H1 (cell line): ENCODE measurements around the gene ITPR1. TPM values are rescaled to one million over a fixed set of nuclear protein-coding genes. Genes with fewer than 3 reads are reported as not detected.

Source experiments
- CTCF ChIA-PET: fragments of 300-600 bp; sonication (Branson Sonifier 250); formaldehyde crosslinking; loops from one replicate; lab custom pipeline; 2021; ENCODE audit not compliant: partially characterized antibody; lab: Charles Lee
- POLR2A ChIA-PET: fragments of 300-600 bp; sonication (Branson Sonifier 250); formaldehyde crosslinking; loops from one replicate; lab custom pipeline; 2021; ENCODE audit warnings: inconsistent platforms; ENCODE audit not compliant: partially characterized antibody; lab: Charles Lee
- DNase-seq, 2 experiments: peaks; one replicate each; pipeline versions ENCODE4 v3.0.0 to v3.0.0-alpha.2; 2010 to 2022; ENCODE audit warnings: low spot score in 2 of 2, low read depth in 1 of 2, mixed read lengths in 1 of 2
- FAIRE-seq: peaks from 2 replicates; lab custom pipeline; 2011; peaks lifted over from hg19 to GRCh38; lab: Jason Lieb, UNC
- H2AFZ ChIP-seq: 2 replicates; pipeline ENCODE4 v1.8.1; 2012; ENCODE audit warnings: low read length, inconsistent platforms
- H2AK5ac ChIP-seq: 2 replicates; pipeline ENCODE4 v1.6.1; 2013; ENCODE audit warnings: low read depth, low read length
- H2BK120ac ChIP-seq: replicated peaks from 2 replicates; pipeline ENCODE3; 2013; ENCODE audit warnings: low read depth, low read length, inconsistent platforms
- H2BK12ac ChIP-seq: 2 replicates; pipeline ENCODE4 v1.6.1; 2013; ENCODE audit warnings: low read depth, low read length
- H2BK15ac ChIP-seq: 2 replicates; pipeline ENCODE4 v1.6.1; 2013; ENCODE audit warnings: low read length
- H2BK20ac ChIP-seq: 2 replicates; pipeline ENCODE4 v1.6.1; 2013; ENCODE audit warnings: low read length
- H2BK5ac ChIP-seq: 2 replicates; pipeline ENCODE4 v1.6.1; 2013; ENCODE audit warnings: low read depth, low read length
- H3K14ac ChIP-seq: 2 replicates; pipeline ENCODE4 v1.6.1; 2013; ENCODE audit warnings: inconsistent platforms; ENCODE audit not compliant: insufficient read length
- H3K18ac ChIP-seq: 2 replicates; pipeline ENCODE4 v1.6.1; 2013; ENCODE audit warnings: low read length; ENCODE audit errors: extremely low read depth
- H3K23ac ChIP-seq: 2 replicates; pipeline ENCODE4 v1.6.1; 2013; ENCODE audit warnings: inconsistent platforms; ENCODE audit not compliant: insufficient read length
- H3K23me2 ChIP-seq: 2 replicates; pipeline ENCODE4 v1.6.1; 2013; ENCODE audit warnings: low read depth, low read length
- H3K27ac ChIP-seq: 2 replicates; pipeline ENCODE4 v1.6.1; 2011; ENCODE audit warnings: low read depth, low read length, inconsistent platforms
- H3K27me3 ChIP-seq, 4 experiments: replicated peaks in 1 of 4; 1 replicate in 1 of 4; 2 replicates in 3 of 4; pipeline versions ENCODE4 v1.6.1 to v1.8.1; 2011 to 2013; ENCODE audit warnings: low read length in 3 of 4, mild to moderate bottlenecking in 3 of 4, inconsistent platforms in 2 of 4, mixed read lengths in 2 of 4, moderate library complexity in 1 of 4; ENCODE audit not compliant: control insufficient read depth in 3 of 4, insufficient read depth in 3 of 4; ENCODE audit errors: extremely low read depth in 1 of 4
- H3K36me3 ChIP-seq, 4 experiments: 2 replicates each; pipeline versions ENCODE4 v1.6.1 to v1.8.1; 2011 to 2013; ENCODE audit warnings: mild to moderate bottlenecking in 4 of 4, low read length in 3 of 4, moderate library complexity in 2 of 4, control low read depth in 1 of 4, inconsistent platforms in 1 of 4; ENCODE audit not compliant: insufficient read depth in 4 of 4, control insufficient read depth in 2 of 4
- H3K4ac ChIP-seq: replicated peaks from 2 replicates; pipeline ENCODE3; 2013; ENCODE audit warnings: low read length, low read depth, mixed read lengths, inconsistent platforms; ENCODE audit not compliant: insufficient read length
- H3K4me1 ChIP-seq, 4 experiments: replicated peaks in 1 of 4; 1 replicate in 1 of 4; 2 replicates in 3 of 4; pipeline versions ENCODE4 v1.6.1 to v1.8.1; 2011 to 2013; ENCODE audit warnings: low read length in 3 of 4, inconsistent platforms in 2 of 4, mixed read lengths in 1 of 4; ENCODE audit not compliant: insufficient read depth in 4 of 4, control insufficient read depth in 3 of 4
- H3K4me2 ChIP-seq, 2 experiments: 2 replicates each; pipeline versions ENCODE4 v1.6.1 to v1.8.1; 2011 to 2013; ENCODE audit warnings: low read depth in 2 of 2, low read length in 2 of 2, control low read depth in 1 of 2, inconsistent platforms in 1 of 2, mild to moderate bottlenecking in 1 of 2; ENCODE audit not compliant: insufficient read depth in 1 of 2
- H3K4me3 ChIP-seq, 4 experiments: fragments of 200-600, 300-600 bp in 1 of 4; sonication (generic), shearing (Covaris generic), sonication (Bioruptor Twin) in 1 of 4; 2 replicates each; pipeline versions ENCODE4 v1.5.1 to v1.8.1; 2011 to 2016; ENCODE audit warnings: low read length in 4 of 4, low read depth in 3 of 4, control low read depth in 2 of 4, inconsistent platforms in 2 of 4, mild to moderate bottlenecking in 2 of 4, mixed read lengths in 1 of 4, moderate library complexity in 1 of 4; ENCODE audit not compliant: insufficient read depth in 2 of 4; ENCODE audit errors: extremely low read depth in 1 of 4
- H3K56ac ChIP-seq: replicated peaks from 2 replicates; pipeline ENCODE3; 2013; ENCODE audit warnings: low read depth, mild to moderate bottlenecking, mixed read lengths, low read length, inconsistent platforms; ENCODE audit not compliant: insufficient read length
- H3K79me1 ChIP-seq: 2 replicates; pipeline ENCODE4 v1.6.1; 2013; ENCODE audit warnings: low read depth, low read length, control low read depth
- H3K79me2 ChIP-seq, 2 experiments: 2 replicates each; pipeline versions ENCODE4 v1.6.1 to v1.8.1; 2012 to 2013; ENCODE audit warnings: low read length in 2 of 2, mild to moderate bottlenecking in 2 of 2, inconsistent platforms in 1 of 2; ENCODE audit not compliant: insufficient read depth in 2 of 2, control insufficient read depth in 1 of 2
- H3K9ac ChIP-seq, 4 experiments: replicated peaks in 1 of 4; 1 replicate in 1 of 4; 2 replicates in 3 of 4; pipeline versions ENCODE4 v1.6.1 to v1.8.1; 2011 to 2013; ENCODE audit warnings: low read depth in 3 of 4, low read length in 3 of 4, control low read depth in 2 of 4, mild to moderate bottlenecking in 2 of 4, moderate library complexity in 2 of 4, inconsistent platforms in 1 of 4; ENCODE audit errors: extremely low read depth in 1 of 4
- H3K9me3 ChIP-seq, 2 experiments: 2 replicates each; pipeline versions ENCODE4 v1.6.1 to v1.8.1; 2012 to 2013; ENCODE audit warnings: mild to moderate bottlenecking in 2 of 2, moderate library complexity in 2 of 2, control low read depth in 1 of 2, inconsistent platforms in 1 of 2, low read depth in 1 of 2, low read length in 1 of 2, mixed read lengths in 1 of 2; ENCODE audit not compliant: insufficient read depth in 2 of 2
- H4K20me1 ChIP-seq, 2 experiments: replicated peaks in 1 of 2; 2 replicates each; pipeline versions ENCODE3 to v1.8.1; 2011 to 2013; ENCODE audit warnings: inconsistent platforms in 2 of 2, low read length in 2 of 2, mild to moderate bottlenecking in 1 of 2; ENCODE audit not compliant: insufficient read depth in 2 of 2, control insufficient read depth in 1 of 2
- H4K5ac ChIP-seq: 2 replicates; pipeline ENCODE4 v1.6.1; 2013; ENCODE audit warnings: low read length, low read depth, mixed read lengths, inconsistent platforms; ENCODE audit not compliant: insufficient read length
- H4K8ac ChIP-seq: 2 replicates; pipeline ENCODE4 v1.8.0; 2013; ENCODE audit warnings: mild to moderate bottlenecking, moderate library complexity, low read length, inconsistent platforms; ENCODE audit not compliant: insufficient read depth; ENCODE audit errors: extremely low read depth
- H4K91ac ChIP-seq: replicated peaks from 2 replicates; pipeline ENCODE3; 2013; ENCODE audit warnings: low read length, mixed read lengths, inconsistent platforms; ENCODE audit not compliant: insufficient read length
- RAD21 ChIP-seq, 2 experiments: IDR thresholded peaks in 1 of 2; conservative IDR thresholded peaks in 1 of 2; 2 replicates each; pipeline ENCODE4 v1.6.1; 2011; ENCODE audit warnings: low read depth in 2 of 2, low read length in 2 of 2, improper control_type of control experiment in 1 of 2, inconsistent platforms in 1 of 2, mild to moderate bottlenecking in 1 of 2, moderate library complexity in 1 of 2
- WGBS, 2 experiments: shearing (Covaris generic) in 1 of 2; methylation state at CpG; one replicate each; pipeline versions ENCODE4 v1.1.6 to v1.1.7; 2013 to 2015; ENCODE audit warnings: low lambda C conversion rate in 2 of 2, mixed read lengths in 2 of 2, inconsistent platforms in 1 of 2, low coverage in 1 of 2, missing lambda C conversion rate in 1 of 2; ENCODE audit not compliant: insufficient replicate concordance in 2 of 2, insufficient coverage in 1 of 2, insufficient read length in 1 of 2; ENCODE audit errors: extremely low coverage in 1 of 2, missing lambda C conversion rate in 1 of 2; 5-methylcytosine and 5-hydroxymethylcytosine counted together
- polyA plus RNA-seq, 7 experiments: library from polyadenylated mRNA; depleted of rRNA in 3 of 7; stranded (reverse) in 5 of 7; unstranded in 2 of 7; fragments of >200 nt in 5 of 7; fragments of 200-250 nt in 2 of 7; gene quantifications; 1 replicate in 5 of 7; 2 replicates in 1 of 7; 4 replicates in 1 of 7; pipeline versions ENCODE4 v1.2.1 to v1.2.3, GENCODE V29; 2011 to 2013; ENCODE audit warnings: missing spikeins in 2 of 7, mixed read lengths in 2 of 7
- total RNA-seq: library from RNA; stranded (reverse); fragmentation: NEBNext Ultra II Directional; extraction: Animal tissue kit (Norgen Biotek cat#: 25700); gene quantifications from 2 replicates; pipeline ENCODE4 v1.2.1, GENCODE V29; 2021

ITPR1 gene
- total and polyA plus RNA-seq, 2 of the 8 experiments (the other 6 are each of a cell fraction or from before 2014, with no cell fraction given): 2.5 to 16.3 TPM

DNA sequence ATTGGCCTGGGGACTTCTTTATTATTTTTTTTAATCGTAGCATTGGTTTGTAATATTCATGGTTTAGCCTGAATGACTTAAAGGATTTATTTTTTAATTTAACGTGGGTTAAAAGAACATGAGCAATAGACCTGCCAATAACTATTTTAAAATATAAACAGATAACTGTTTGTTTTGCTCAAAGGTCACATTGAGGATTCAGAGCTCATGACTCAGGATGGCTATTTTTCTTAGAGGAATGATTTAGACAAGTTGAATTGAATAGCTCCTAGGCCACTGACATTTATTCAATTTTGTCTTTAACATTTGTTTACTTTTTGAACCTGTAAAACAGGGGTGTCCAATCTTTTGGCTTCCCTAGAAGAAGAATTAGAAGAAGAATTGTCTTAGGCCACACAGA, 68.5 kb downstream of the ITPR1 start:
- FAIRE-seq: no peak
- H2BK12ac ChIP-seq: no peak overlapping the region
- H2AK5ac ChIP-seq: no peak overlapping the region
- H3K14ac ChIP-seq: no peak overlapping the region
- CTCF ChIA-PET: interaction anchor here (0.6 to 3.1 kb wide), 7 partner anchors 9 to 158 kb away, joined by 3 to 12 read pairs (median 4); no protein-coding TSS in a partner anchor
- H3K79me2 ChIP-seq: no peaks in the 10 kb centered on the region
- H2BK120ac ChIP-seq: no peak overlapping the region
- no peak overlapping the region for H3K9ac ChIP-seq
- H3K4me2 ChIP-seq: no peak overlapping the region
- no peaks in the 10 kb centered on the region; the same call in 1 of the 2 replicates for H3K79me1 ChIP-seq
- POLR2A ChIA-PET: interaction anchor here (0.6 to 1.2 kb wide), 3 partner anchors 56 to 80 kb away, joined by 3 read pairs; no protein-coding TSS in a partner anchor
- H3K4me3 ChIP-seq: no peak overlapping the region
- no peak overlapping the region for H2BK15ac ChIP-seq
- TF ChIP-seq RAD21 (IDR thresholded peaks at IDR 0.05 in 1 of 2, conservative IDR thresholded peaks at IDR 0.05 in 1 of 2; ENCODE audit: low read depth in 2 of 2, low read length in 2 of 2): no peak
- H2AFZ ChIP-seq: no peak overlapping the region
- peaks cover 2% of the 10 kb centered on the region; the same call in 1 of the 2 replicates for H3K23me2 ChIP-seq
- no peaks in the 10 kb centered on the region for H3K27me3 ChIP-seq
- no peaks in the 10 kb centered on the region for H3K36me3 ChIP-seq
- H3K18ac ChIP-seq: no peak overlapping the region
- H4K20me1 ChIP-seq: no peaks in the 10 kb centered on the region
- WGBS, 2 experiments: 94% methylated on average over 2 of the region's 2 CpGs; no CpG with 5 or more reads in 1 of the 2 experiments
- no peak overlapping the region for H3K23ac ChIP-seq
- H4K5ac ChIP-seq: no peak overlapping the region
- H2BK20ac ChIP-seq: no peak overlapping the region
- H2BK5ac ChIP-seq: no peak overlapping the region
- H3K56ac ChIP-seq: no peak overlapping the region
- H3K9me3 ChIP-seq: no peaks in the 10 kb centered on the region
- no peak overlapping the region for H4K8ac ChIP-seq
- no peaks in the 10 kb centered on the region for H3K4me1 ChIP-seq
- no peak for DNase-seq
- no peak overlapping the region for H4K91ac ChIP-seq
- H3K27ac ChIP-seq: no peak overlapping the region
- no peak overlapping the region for H3K4ac ChIP-seq
